DND-41 (cell line): ENCODE measurements around the gene ITIH6.
"Not testable (repeated sequence)": the region's sequence is repeated elsewhere in the genome, so short reads cannot be mapped to it uniquely, and the experiment has no call there.

Source experiments
- ATAC-seq: fragments of 200-7000 bp; cut with Tn5 transposase; 3 replicates; pipeline ENCODE4 v1.9.1; 2021; ENCODE audit warnings: low read depth; ENCODE audit not compliant: insufficient read depth
- DNase-seq: peaks from one replicate; pipeline ENCODE4 v3.0.0-alpha.2; 2020
- H2AFZ ChIP-seq: 2 replicates; pipeline ENCODE4 v1.6.0; 2012; ENCODE audit warnings: low read depth, low read length
- H3K27ac ChIP-seq: 2 replicates; pipeline ENCODE4 v1.5.1; 2012; ENCODE audit warnings: low read length, inconsistent platforms
- H3K27me3 ChIP-seq: fragments of 200-600 bp; sonication (generic); 2 replicates; pipeline ENCODE4 v1.6.0; 2012; ENCODE audit warnings: low read length, mild to moderate bottlenecking, inconsistent platforms; ENCODE audit not compliant: insufficient read depth, poor library complexity
- H3K36me3 ChIP-seq: 2 replicates; pipeline ENCODE4 v1.5.1; 2012; ENCODE audit warnings: low read length, inconsistent platforms; ENCODE audit not compliant: insufficient read depth
- H3K4me1 ChIP-seq: 2 replicates; pipeline ENCODE4 v1.5.1; 2012; ENCODE audit warnings: mild to moderate bottlenecking, low read length; ENCODE audit not compliant: insufficient read depth
- H3K4me2 ChIP-seq: 2 replicates; pipeline ENCODE4 v1.6.0; 2012; ENCODE audit warnings: mild to moderate bottlenecking, moderate library complexity, low read length, inconsistent platforms; ENCODE audit not compliant: insufficient read depth
- H3K4me3 ChIP-seq, 2 experiments: fragments of 200-600 bp in 1 of 2; shearing (Covaris generic) in 1 of 2; 2 replicates each; pipeline ENCODE4 v1.5.1; 2012 to 2016; ENCODE audit warnings: inconsistent platforms in 2 of 2, low read length in 2 of 2, mild to moderate bottlenecking in 2 of 2, low read depth in 1 of 2, moderate library complexity in 1 of 2
- H3K79me2 ChIP-seq: 2 replicates; pipeline ENCODE4 v1.6.0; 2012; ENCODE audit warnings: low read length, inconsistent platforms; ENCODE audit not compliant: insufficient read depth
- H3K9ac ChIP-seq: 2 replicates; pipeline ENCODE4 v1.6.0; 2012; ENCODE audit warnings: low read depth, mild to moderate bottlenecking, inconsistent platforms, low read length, moderate library complexity
- H3K9me3 ChIP-seq: 2 replicates; pipeline ENCODE4 v1.5.1; 2012; ENCODE audit warnings: low read length, moderate library complexity, mild to moderate bottlenecking, inconsistent platforms; ENCODE audit not compliant: insufficient read depth, severe bottlenecking
- H4K20me1 ChIP-seq: 2 replicates; pipeline ENCODE4 v1.6.0; 2012; ENCODE audit warnings: low read length; ENCODE audit not compliant: insufficient read depth
- CTCF ChIP-seq: IDR thresholded peaks from 2 replicates; pipeline ENCODE4 v1.5.1; 2012; ENCODE audit warnings: borderline replicate concordance, low read length, moderate library complexity, mild to moderate bottlenecking; ENCODE audit not compliant: poor library complexity, severe bottlenecking; ENCODE audit errors: extremely low read depth
- EZH2 ChIP-seq: IDR thresholded peaks from 3 replicates; pipeline ENCODE4 v1.6.1; 2012; ENCODE audit warnings: borderline replicate concordance, low read depth, mild to moderate bottlenecking, moderate library complexity, low read length, inconsistent platforms; ENCODE audit not compliant: severe bottlenecking

ITIH6 gene

GRCh38 chrX:54785901-54786300 lies 12.2 kb downstream of the ITIH6 start:
- no peaks in the 10 kb centered on the region for H3K4me1 ChIP-seq
- H3K4me3 ChIP-seq, result no peak overlapping the region
- H3K27ac ChIP-seq, result no peak overlapping the region
- DNase-seq (no peak), ATAC-seq (no peak)
- no peak for TF ChIP-seq EZH2
- no peak for TF ChIP-seq CTCF
- no peaks in the 10 kb centered on the region for H3K36me3 ChIP-seq
- H4K20me1 ChIP-seq, result no peaks in the 10 kb centered on the region
- no peaks in the 10 kb centered on the region for H3K27me3 ChIP-seq
- H3K4me2 ChIP-seq, result no peak overlapping the region
- H3K9ac ChIP-seq, result no peak overlapping the region
- no peaks in the 10 kb centered on the region for H3K79me2 ChIP-seq
- H2AFZ ChIP-seq, result no peak overlapping the region
- no peaks in the 10 kb centered on the region for H3K9me3 ChIP-seq

DNA sequence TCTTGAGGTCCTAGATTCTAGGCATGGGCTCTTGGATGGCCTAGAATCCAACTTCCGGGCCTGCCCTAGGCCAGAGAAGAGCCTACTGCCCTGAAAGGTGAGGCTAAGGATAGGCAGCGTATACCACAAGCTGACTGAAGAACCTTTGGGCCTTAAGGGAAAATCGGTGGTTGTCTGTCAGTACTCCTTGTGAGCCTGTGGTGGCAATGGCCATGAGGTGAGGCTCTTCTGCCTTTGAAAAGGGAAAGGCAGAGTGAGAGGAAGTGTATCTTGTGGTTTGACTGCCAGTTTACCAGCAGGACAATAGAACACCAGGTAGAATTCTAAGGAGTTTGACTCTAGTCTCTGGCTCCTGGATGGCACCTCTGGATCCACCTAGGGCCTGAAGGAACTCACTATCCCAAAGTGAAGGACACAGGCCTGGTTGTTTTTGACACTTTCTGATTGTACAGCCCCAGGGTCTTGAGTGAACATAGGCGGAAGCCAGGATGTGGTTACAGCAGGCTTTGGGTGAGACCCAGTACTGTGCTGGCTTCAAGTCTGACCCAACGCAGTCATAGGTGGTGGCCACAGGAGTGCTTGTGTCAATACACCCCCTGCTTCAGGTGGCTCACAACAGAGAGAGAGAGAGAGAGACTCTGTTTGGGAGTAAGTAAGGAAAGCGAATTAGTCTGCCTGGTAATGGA lies 20.9 kb downstream of the ITIH6 start:
- H3K4me2 ChIP-seq, result no peak overlapping the region
- no peak for DNase-seq
- H3K36me3 ChIP-seq, result no peaks in the 10 kb centered on the region
- H3K4me1 ChIP-seq, result 0 out of 2 replicates have a peak, but pooled peaks cover 5% of the 10 kb centered on the region
- no peaks in the 10 kb centered on the region for H3K9me3 ChIP-seq
- ATAC-seq, result peak; percentile 42; the same call in 2 of the 3 replicates
- H2AFZ ChIP-seq, result no peak overlapping the region
- H3K27ac ChIP-seq, result no peak overlapping the region
- no peak overlapping the region for H3K9ac ChIP-seq
- TF ChIP-seq EZH2 (no peak), CTCF (no peak)
- H3K4me3 ChIP-seq, result no peak overlapping the region
- no peaks in the 10 kb centered on the region for H3K79me2 ChIP-seq
- no peaks in the 10 kb centered on the region for H4K20me1 ChIP-seq
- H3K27me3 ChIP-seq, result no peaks in the 10 kb centered on the region

DNA sequence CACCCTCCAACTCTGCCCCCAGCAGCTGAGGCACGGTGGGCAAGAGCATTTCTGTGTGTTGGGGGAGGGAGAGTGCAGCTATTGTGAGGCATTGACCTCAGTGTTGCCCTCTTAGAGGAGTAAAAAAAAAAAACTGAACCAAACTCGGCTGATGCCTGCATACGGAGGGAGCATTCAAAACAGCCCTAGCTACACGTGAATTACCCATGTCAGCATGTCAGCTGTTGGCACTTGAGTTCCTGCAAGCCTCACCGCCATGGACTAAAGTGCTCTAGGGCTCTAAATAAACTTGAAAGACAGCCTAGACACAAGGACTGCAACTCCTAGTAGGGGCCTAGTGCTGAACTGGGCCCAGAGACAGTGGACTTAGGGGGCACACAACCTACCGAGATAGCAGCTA lies 22.0 kb downstream of the ITIH6 start:
- ATAC-seq (no peak), DNase-seq (no peak)
- no peaks in the 10 kb centered on the region for H3K27me3 ChIP-seq
- H3K36me3 ChIP-seq, result no peaks in the 10 kb centered on the region
- no peak overlapping the region for H3K9ac ChIP-seq
- H3K79me2 ChIP-seq, result no peaks in the 10 kb centered on the region
- H4K20me1 ChIP-seq, result no peaks in the 10 kb centered on the region
- TF ChIP-seq CTCF (no peak), EZH2 (no peak)
- H3K4me2 ChIP-seq, result no peak overlapping the region
- 0 out of 2 replicates have a peak, but pooled peaks cover 5% of the 10 kb centered on the region for H3K4me1 ChIP-seq
- H3K4me3 ChIP-seq, result no peak overlapping the region
- H3K27ac ChIP-seq, result no peak overlapping the region
- H3K9me3 ChIP-seq, result no peaks in the 10 kb centered on the region
- no peak overlapping the region for H2AFZ ChIP-seq

GRCh38 chrX:54774391-54775094 lies 23.5 kb downstream of the ITIH6 start:
- H3K27me3 ChIP-seq, H3K36me3 ChIP-seq, H3K9ac ChIP-seq, H3K9me3 ChIP-seq, DNase-seq, H3K4me2 ChIP-seq, H4K20me1 ChIP-seq, H3K4me3 ChIP-seq, H3K27ac ChIP-seq, H3K79me2 ChIP-seq, H3K4me1 ChIP-seq, H2AFZ ChIP-seq: not testable (repeated sequence)
- ATAC-seq, result peak; percentile 74
